NT2/D1 (cell line): ENCODE measurements around the gene PPP1R12B.
"Not testable (repeated sequence)": the region's sequence is repeated elsewhere in the genome, so short reads cannot be mapped to it uniquely, and the experiment has no call there.

ENCODE experiments used
- YY1 ChIP-seq: IDR thresholded peaks from 2 replicates; pipeline ENCODE4 v1.6.1; 2011; ENCODE audit not compliant: insufficient read length, insufficient read depth
- ZNF274 ChIP-seq: IDR thresholded peaks from 2 replicates; pipeline ENCODE4 v1.6.1; 2011; ENCODE audit warnings: mild to moderate bottlenecking, low read depth, low read length

GRCh38 chr1:202557662-202558061, 209.2 kb downstream of the PPP1R12B start:
- not testable (repeated sequence) for TF ChIP-seq YY1, ZNF274
